Transverse colon (tissue), 4 donors: ENCODE measurements around the gene STMP1.

Experiments used
- CTCF ChIP-seq, 5 experiments: fragments of 200-600 bp in 3 of 5; fragments of 450-650 bp in 2 of 5; sonication (generic) in 3 of 5; IDR thresholded peaks; 1 replicate in 2 of 5; 2 replicates in 3 of 5; pipeline ENCODE4 v1.5.1; 2016 to 2017; ENCODE audit warnings: antibody characterized with exemption in 5 of 5, inconsistent platforms in 3 of 5, mild to moderate bottlenecking in 2 of 5, moderate library complexity in 1 of 5
- EP300 ChIP-seq: sonication (generic); formaldehyde crosslinking; IDR thresholded peaks from one replicate; pipeline ENCODE4 v1.6.1; 2017; ENCODE audit warnings: antibody characterized with exemption, low read depth
- POLR2A ChIP-seq: fragments of 450-650 bp; IDR thresholded peaks from one replicate; pipeline ENCODE4 v1.6.1; 2016; ENCODE audit warnings: antibody characterized with exemption, mild to moderate bottlenecking, moderate library complexity
- POLR2AphosphoS5 ChIP-seq, 3 donors: sonication (generic); formaldehyde crosslinking; IDR thresholded peaks; one replicate each; pipeline ENCODE4 v1.6.1; 2016; ENCODE audit warnings: antibody characterized with exemption in 3 of 3

GRCh38 chr7:135687466-135687865, 25.2 kb downstream of the STMP1 start:
- TF ChIP-seq CTCF (IDR thresholded peaks at IDR 0.05) = no peak
- no peak for TF ChIP-seq POLR2AphosphoS5 (IDR thresholded peaks at IDR 0.05)
- no peak for TF ChIP-seq POLR2A
- no peak for TF ChIP-seq EP300
